Measurements from ENCODE around the gene NRK. TPM values are rescaled to one million over a fixed set of nuclear protein-coding genes. Genes with fewer than 3 reads are reported as not detected.

Gene NRK
- polyA plus RNA-seq, 3 donors = 0.13 to 0.90 (median 0.18) TPM

GRCh38 chrX:106007815-106008214, 185.5 kb downstream of the NRK start:
- WGBS, 3 donors = 10 to 21% (median 20%) methylated on average over 1 of the region's 1 CpG

More at GRCh38 chrX:106007815-106008214, 185.5 kb downstream of the NRK start:
- no peak overlapping the region for H3K27ac ChIP-seq (ENCODE audit: low read depth, low read length)

Other genes with a start within 250 kb of the NRK start
- gene SERPINA7, start 216.2 kb downstream of the NRK start, polyA plus RNA-seq = under 1 TPM in 1 of 3 donors, not detected in 2; 0.17 TPM